K562 (cell line): ENCODE measurements around the gene NUDT14. TPM values are rescaled to one million over a fixed set of nuclear protein-coding genes. Genes with fewer than 3 reads are reported as not detected.
A peak's percentile ranks its signal among the peaks of the same experiment; 100 is the strongest.

Experiments used
- ADNP ChIP-seq: fragments of 200-800 bp; sonication (Bioruptor generic); IDR thresholded peaks from 2 replicates; pipeline ENCODE4 v1.6.1; 2016; ENCODE audit warnings: missing genetic modification characterization, missing compliant biosample characterization
- FOXM1 ChIP-seq, 2 experiments: fragments of 450-650 bp in 1 of 2; sonication (generic) in 1 of 2; formaldehyde crosslinking in 1 of 2; IDR thresholded peaks; 2 replicates each; pipeline versions ENCODE4 v1.6.1 to v1.9.0; 2017 to 2022; ENCODE audit warnings: low read depth in 2 of 2, mild to moderate bottlenecking in 2 of 2, missing genetic modification reagents in 1 of 2, moderate library complexity in 1 of 2
- MEIS2 ChIP-seq: fragments of 450-650 bp; IDR thresholded peaks from 2 replicates; pipeline ENCODE4 v1.6.1; 2014; ENCODE audit warnings: mild to moderate bottlenecking; ENCODE audit not compliant: partially characterized antibody
- MTF1 ChIP-seq: fragments of 250-450 bp; sonication (Bioruptor Pico); IDR thresholded peaks from 2 replicates; pipeline ENCODE4 v1.9.0; 2021; ENCODE audit warnings: moderate library complexity, mild to moderate bottlenecking, inconsistent platforms, borderline replicate concordance
- MYNN ChIP-seq, 2 experiments: sonication (generic); formaldehyde crosslinking in 1 of 2; IDR thresholded peaks; 2 replicates each; pipeline versions ENCODE4 v1.5.0 to v1.6.1; 2016 to 2020; ENCODE audit warnings: antibody characterized with exemption in 1 of 2, missing genetic modification reagents in 1 of 2
- NR2C2 ChIP-seq, 2 experiments: fragments of 200-800 bp in 1 of 2; sonication (Bioruptor generic) in 1 of 2; sonication (generic) in 1 of 2; formaldehyde crosslinking in 1 of 2; IDR thresholded peaks; 2 replicates each; pipeline versions ENCODE4 v1.6.1 to v1.8.0; 2016 to 2022; ENCODE audit warnings: mild to moderate bottlenecking in 1 of 2, missing compliant biosample characterization in 1 of 2, missing genetic modification characterization in 1 of 2, missing genetic modification reagents in 1 of 2
- PCBP1 ChIP-seq: fragments of 200-400 bp; formaldehyde crosslinking; IDR thresholded peaks from 2 replicates; pipeline ENCODE4 v1.6.1; 2018; ENCODE audit warnings: mild to moderate bottlenecking, low read depth, low read length; ENCODE audit not compliant: poor library complexity, severe bottlenecking
- PYGO2 ChIP-seq: fragments of 450-650 bp; IDR thresholded peaks from 2 replicates; pipeline ENCODE4 v1.6.1; 2016; ENCODE audit warnings: mild to moderate bottlenecking, missing genetic modification characterization, moderate library complexity, missing compliant biosample characterization
- RAD21 ChIP-seq, 2 experiments: fragments of 250-450 bp in 1 of 2; fragments of 450-650 bp in 1 of 2; sonication (Bioruptor Pico) in 1 of 2; formaldehyde crosslinking in 1 of 2; IDR thresholded peaks in 1 of 2; conservative IDR thresholded peaks in 1 of 2; 2 replicates each; pipeline versions ENCODE4 v1.4.0 to v1.8.0; 2020 to 2022; ENCODE audit warnings: mild to moderate bottlenecking in 2 of 2, moderate library complexity in 1 of 2
- SMAD3 ChIP-seq: fragments of 450-650 bp; formaldehyde crosslinking; conservative IDR thresholded peaks from 2 replicates; pipeline ENCODE4 v1.4.0; 2020; ENCODE audit warnings: mild to moderate bottlenecking
- TOE1 ChIP-seq, 2 experiments: fragments of 450-650 bp in 1 of 2; sonication (generic) in 1 of 2; formaldehyde crosslinking in 1 of 2; IDR thresholded peaks; 2 replicates each; pipeline versions ENCODE4 v1.7.1 to v1.8.0; 2016 to 2022; ENCODE audit warnings: borderline replicate concordance in 2 of 2, mild to moderate bottlenecking in 2 of 2, antibody characterized with exemption in 1 of 2, inconsistent platforms in 1 of 2, low read depth in 1 of 2, missing genetic modification reagents in 1 of 2, moderate library complexity in 1 of 2
- ZNF134 ChIP-seq: fragments of 250-450 bp; sonication (Bioruptor Pico); conservative IDR thresholded peaks from 2 replicates; pipeline ENCODE4 v1.4.0; 2020
- ZNF175 ChIP-seq: fragments of 200-800 bp; sonication (Bioruptor generic); IDR thresholded peaks from 2 replicates; pipeline ENCODE4 v1.6.1; 2016; ENCODE audit warnings: low read depth, mild to moderate bottlenecking, missing genetic modification characterization, missing compliant biosample characterization
- ZNF584 ChIP-seq: fragments of 200-800 bp; sonication (Bioruptor generic); IDR thresholded peaks from 2 replicates; pipeline ENCODE4 v1.6.1; 2016; ENCODE audit warnings: low read depth, mild to moderate bottlenecking, missing genetic modification characterization, missing compliant biosample characterization
- polyA plus RNA-seq, 8 experiments: library from polyadenylated mRNA; depleted of rRNA in 4 of 8; stranded (reverse) in 5 of 8; unstranded in 3 of 8; fragments of >200 nt; fragmentation: Nextera tagmentation in 2 of 8; fragmentation: Illumina TruSeq in 1 of 8; extraction: Ambion mirVana in 2 of 8; extraction: Trizol in 1 of 8; gene quantifications; 2 replicates each; pipeline versions ENCODE4 v1.2.1 to v1.2.3, GENCODE V29; 2011 to 2014; ENCODE audit warnings: inconsistent platforms in 1 of 8, missing spikeins in 1 of 8
- total RNA-seq, 7 experiments: library from RNA; depleted of rRNA in 6 of 7; stranded (reverse); fragments of >200 nt in 6 of 7; fragmentation: Illumina TruSeq in 2 of 7; extraction: Trizol in 2 of 7; gene quantifications; 2 replicates each; pipeline versions ENCODE4 v1.2.1 to v1.2.3, GENCODE V29; 2011 to 2021; ENCODE audit warnings: low replicate concordance in 1 of 7
- TF ChIP-seq, protein P1 (sequence below): fragments of 450-650 bp; formaldehyde crosslinking; conservative IDR thresholded peaks from 2 replicates; pipeline ENCODE4 v1.4.0; 2022; ENCODE audit warnings: mild to moderate bottlenecking, missing genetic modification characterization
- TF ChIP-seq, protein P2 (sequence below): sonication (generic); formaldehyde crosslinking; IDR thresholded peaks from 2 replicates; pipeline ENCODE4 v1.8.0; 2022; ENCODE audit warnings: mild to moderate bottlenecking, missing genetic modification reagents
- TF ChIP-seq, protein P3 (sequence below): sonication (generic); formaldehyde crosslinking; IDR thresholded peaks from 2 replicates; pipeline ENCODE4 v1.8.0; 2022; ENCODE audit warnings: mild to moderate bottlenecking, missing genetic modification reagents

The NUDT14 gene
- total and polyA plus RNA-seq, 9 of the 15 experiments (the other 6 are each of a cell fraction or from before 2014, with no cell fraction given), result 0.14 to 16.3 (median 8.2) TPM

- no peak for TF ChIP-seq TOE1 (IDR thresholded peaks at IDR 0.05; ENCODE audit: borderline replicate concordance)
- TF ChIP-seq TOE1 (CRISPR knock-in tag; IDR thresholded peaks at IDR 0.05; ENCODE audit: borderline replicate concordance, low read depth), result no peak
- TF ChIP-seq, protein P1, sequence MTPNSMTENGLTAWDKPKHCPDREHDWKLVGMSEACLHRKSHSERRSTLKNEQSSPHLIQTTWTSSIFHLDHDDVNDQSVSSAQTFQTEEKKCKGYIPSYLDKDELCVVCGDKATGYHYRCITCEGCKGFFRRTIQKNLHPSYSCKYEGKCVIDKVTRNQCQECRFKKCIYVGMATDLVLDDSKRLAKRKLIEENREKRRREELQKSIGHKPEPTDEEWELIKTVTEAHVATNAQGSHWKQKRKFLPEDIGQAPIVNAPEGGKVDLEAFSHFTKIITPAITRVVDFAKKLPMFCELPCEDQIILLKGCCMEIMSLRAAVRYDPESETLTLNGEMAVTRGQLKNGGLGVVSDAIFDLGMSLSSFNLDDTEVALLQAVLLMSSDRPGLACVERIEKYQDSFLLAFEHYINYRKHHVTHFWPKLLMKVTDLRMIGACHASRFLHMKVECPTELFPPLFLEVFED (CRISPR knock-in tag), result no peak
- TF ChIP-seq NR2C2 (CRISPR knock-in tag; IDR thresholded peaks at IDR 0.05), result peak; percentile 14; the same call in 1 of the 2 replicates
- TF ChIP-seq NR2C2 (tag; IDR thresholded peaks at IDR 0.05), result no peak
- no peak for TF ChIP-seq RAD21 (CRISPR knock-in tag; conservative IDR thresholded peaks at IDR 0.05 in 1 of 2, IDR thresholded peaks at IDR 0.05 in 1 of 2)
- no peak for TF ChIP-seq SMAD3 (CRISPR knock-in tag)
- no peak for TF ChIP-seq PCBP1
- TF ChIP-seq MEIS2, result no peak
- TF ChIP-seq ADNP (tag), result no peak
- no peak for TF ChIP-seq ZNF175 (CRISPR knock-in tag)
- no peak for TF ChIP-seq ZNF584 (CRISPR knock-in tag)
- TF ChIP-seq ZNF134 (CRISPR knock-in tag), result no peak
- TF ChIP-seq, protein P2, sequence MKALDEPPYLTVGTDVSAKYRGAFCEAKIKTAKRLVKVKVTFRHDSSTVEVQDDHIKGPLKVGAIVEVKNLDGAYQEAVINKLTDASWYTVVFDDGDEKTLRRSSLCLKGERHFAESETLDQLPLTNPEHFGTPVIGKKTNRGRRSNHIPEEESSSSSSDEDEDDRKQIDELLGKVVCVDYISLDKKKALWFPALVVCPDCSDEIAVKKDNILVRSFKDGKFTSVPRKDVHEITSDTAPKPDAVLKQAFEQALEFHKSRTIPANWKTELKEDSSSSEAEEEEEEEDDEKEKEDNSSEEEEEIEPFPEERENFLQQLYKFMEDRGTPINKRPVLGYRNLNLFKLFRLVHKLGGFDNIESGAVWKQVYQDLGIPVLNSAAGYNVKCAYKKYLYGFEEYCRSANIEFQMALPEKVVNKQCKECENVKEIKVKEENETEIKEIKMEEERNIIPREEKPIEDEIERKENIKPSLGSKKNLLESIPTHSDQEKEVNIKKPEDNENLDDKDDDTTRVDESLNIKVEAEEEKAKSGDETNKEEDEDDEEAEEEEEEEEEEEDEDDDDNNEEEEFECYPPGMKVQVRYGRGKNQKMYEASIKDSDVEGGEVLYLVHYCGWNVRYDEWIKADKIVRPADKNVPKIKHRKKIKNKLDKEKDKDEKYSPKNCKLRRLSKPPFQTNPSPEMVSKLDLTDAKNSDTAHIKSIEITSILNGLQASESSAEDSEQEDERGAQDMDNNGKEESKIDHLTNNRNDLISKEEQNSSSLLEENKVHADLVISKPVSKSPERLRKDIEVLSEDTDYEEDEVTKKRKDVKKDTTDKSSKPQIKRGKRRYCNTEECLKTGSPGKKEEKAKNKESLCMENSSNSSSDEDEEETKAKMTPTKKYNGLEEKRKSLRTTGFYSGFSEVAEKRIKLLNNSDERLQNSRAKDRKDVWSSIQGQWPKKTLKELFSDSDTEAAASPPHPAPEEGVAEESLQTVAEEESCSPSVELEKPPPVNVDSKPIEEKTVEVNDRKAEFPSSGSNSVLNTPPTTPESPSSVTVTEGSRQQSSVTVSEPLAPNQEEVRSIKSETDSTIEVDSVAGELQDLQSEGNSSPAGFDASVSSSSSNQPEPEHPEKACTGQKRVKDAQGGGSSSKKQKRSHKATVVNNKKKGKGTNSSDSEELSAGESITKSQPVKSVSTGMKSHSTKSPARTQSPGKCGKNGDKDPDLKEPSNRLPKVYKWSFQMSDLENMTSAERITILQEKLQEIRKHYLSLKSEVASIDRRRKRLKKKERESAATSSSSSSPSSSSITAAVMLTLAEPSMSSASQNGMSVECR (CRISPR knock-in tag), result peak; percentile 60; the same call in 1 of the 2 replicates
- TF ChIP-seq PYGO2 (tag), result no peak
- no peak for TF ChIP-seq MTF1 (CRISPR knock-in tag)
- TF ChIP-seq, protein P3, sequence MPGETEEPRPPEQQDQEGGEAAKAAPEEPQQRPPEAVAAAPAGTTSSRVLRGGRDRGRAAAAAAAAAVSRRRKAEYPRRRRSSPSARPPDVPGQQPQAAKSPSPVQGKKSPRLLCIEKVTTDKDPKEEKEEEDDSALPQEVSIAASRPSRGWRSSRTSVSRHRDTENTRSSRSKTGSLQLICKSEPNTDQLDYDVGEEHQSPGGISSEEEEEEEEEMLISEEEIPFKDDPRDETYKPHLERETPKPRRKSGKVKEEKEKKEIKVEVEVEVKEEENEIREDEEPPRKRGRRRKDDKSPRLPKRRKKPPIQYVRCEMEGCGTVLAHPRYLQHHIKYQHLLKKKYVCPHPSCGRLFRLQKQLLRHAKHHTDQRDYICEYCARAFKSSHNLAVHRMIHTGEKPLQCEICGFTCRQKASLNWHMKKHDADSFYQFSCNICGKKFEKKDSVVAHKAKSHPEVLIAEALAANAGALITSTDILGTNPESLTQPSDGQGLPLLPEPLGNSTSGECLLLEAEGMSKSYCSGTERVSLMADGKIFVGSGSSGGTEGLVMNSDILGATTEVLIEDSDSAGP (CRISPR knock-in tag), result no peak
- TF ChIP-seq MYNN (IDR thresholded peaks at IDR 0.05), result no peak
- TF ChIP-seq MYNN (CRISPR knock-in tag; IDR thresholded peaks at IDR 0.05), result no peak
- TF ChIP-seq FOXM1 (IDR thresholded peaks at IDR 0.05; ENCODE audit: low read depth), result no peak
- no peak for TF ChIP-seq FOXM1 (CRISPR knock-in tag; IDR thresholded peaks at IDR 0.05; ENCODE audit: low read depth)
These were observed 13.6 kb downstream of the NUDT14 start (continued) for GRCh38 chr14:105167303-105168092.
